MCF 10A (cell line): Measurements from ENCODE around the gene IQCK. TPM values are rescaled to one million over a fixed set of nuclear protein-coding genes. Genes with fewer than 3 reads are reported as not detected.

ENCODE experiments used
- BruUV-seq: library from RNA; stranded (reverse); fragments of 400-500 nt; replicated peaks from 2 replicates; lab custom pipeline; 2021; lab: Mats Ljungman, UMichigan
- CTCF ChIA-PET: fragments of 300-600 bp; sonication (Branson Sonifier 250); formaldehyde crosslinking; extraction: SDS; loops from one replicate; lab custom pipeline; 2021; ENCODE audit warnings: antibody characterized with exemption, inconsistent platforms; lab: Yijun Ruan, JAX
- POLR2A ChIA-PET: fragments of 300-600, 350-650 bp; sonication (Branson Sonifier 250); formaldehyde crosslinking; extraction: SDS; loops from one replicate; lab custom pipeline; 2020; ENCODE audit warnings: antibody characterized with exemption, inconsistent platforms; lab: Yijun Ruan, JAX
- DNase-seq: peaks from one replicate; pipeline ENCODE4 v3.0.0-alpha.2; 2018; ENCODE audit not compliant: unreplicated experiment
- H3K27ac Mint-ChIP-seq: one replicate; pipeline ENCODE4 v1.8.0; 2022; ENCODE audit warnings: mild to moderate bottlenecking, low read depth, mixed read lengths; ENCODE audit not compliant: unreplicated experiment
- H3K27me3 Mint-ChIP-seq: one replicate; pipeline ENCODE4 v1.8.0; 2022; ENCODE audit warnings: mixed read lengths; ENCODE audit not compliant: insufficient read depth, unreplicated experiment
- H3K36me3 Mint-ChIP-seq: one replicate; pipeline ENCODE4 v1.8.0; 2022; ENCODE audit warnings: mild to moderate bottlenecking, moderate library complexity, mixed read lengths; ENCODE audit not compliant: insufficient read depth, unreplicated experiment
- H3K4me1 Mint-ChIP-seq: one replicate; pipeline ENCODE4 v1.8.0; 2022; ENCODE audit warnings: mixed read lengths; ENCODE audit not compliant: insufficient read depth, unreplicated experiment
- H3K4me3 Mint-ChIP-seq: one replicate; pipeline ENCODE4 v1.8.0; 2022; ENCODE audit warnings: mild to moderate bottlenecking, moderate library complexity, mixed read lengths; ENCODE audit not compliant: unreplicated experiment
- H3K9me3 Mint-ChIP-seq: one replicate; pipeline ENCODE4 v1.8.0; 2022; ENCODE audit warnings: mixed read lengths; ENCODE audit not compliant: unreplicated experiment
- intact Hi-C: fragments of 100-400 bp; cut with micrococcal nuclease; formaldehyde crosslinking; loops from 2 replicates; pipeline ENCODE4 v1.14.1; 2022
- total RNA-seq: library from RNA; stranded (reverse); gene quantifications from 2 replicates; pipeline ENCODE4 v1.2.3, GENCODE V29; 2022
- TF ChIP-seq, protein P1 (sequence below): fragments of 200-600 bp; IDR thresholded peaks from one replicate; pipeline ENCODE4 v1.8.0; 2022; ENCODE audit warnings: antibody characterized with exemption, mild to moderate bottlenecking; ENCODE audit not compliant: unreplicated experiment

IQCK gene
- total RNA-seq, 1 experiment from 2014 or later: 5.9 TPM

- no peak for DNase-seq
- TF ChIP-seq, protein P1, sequence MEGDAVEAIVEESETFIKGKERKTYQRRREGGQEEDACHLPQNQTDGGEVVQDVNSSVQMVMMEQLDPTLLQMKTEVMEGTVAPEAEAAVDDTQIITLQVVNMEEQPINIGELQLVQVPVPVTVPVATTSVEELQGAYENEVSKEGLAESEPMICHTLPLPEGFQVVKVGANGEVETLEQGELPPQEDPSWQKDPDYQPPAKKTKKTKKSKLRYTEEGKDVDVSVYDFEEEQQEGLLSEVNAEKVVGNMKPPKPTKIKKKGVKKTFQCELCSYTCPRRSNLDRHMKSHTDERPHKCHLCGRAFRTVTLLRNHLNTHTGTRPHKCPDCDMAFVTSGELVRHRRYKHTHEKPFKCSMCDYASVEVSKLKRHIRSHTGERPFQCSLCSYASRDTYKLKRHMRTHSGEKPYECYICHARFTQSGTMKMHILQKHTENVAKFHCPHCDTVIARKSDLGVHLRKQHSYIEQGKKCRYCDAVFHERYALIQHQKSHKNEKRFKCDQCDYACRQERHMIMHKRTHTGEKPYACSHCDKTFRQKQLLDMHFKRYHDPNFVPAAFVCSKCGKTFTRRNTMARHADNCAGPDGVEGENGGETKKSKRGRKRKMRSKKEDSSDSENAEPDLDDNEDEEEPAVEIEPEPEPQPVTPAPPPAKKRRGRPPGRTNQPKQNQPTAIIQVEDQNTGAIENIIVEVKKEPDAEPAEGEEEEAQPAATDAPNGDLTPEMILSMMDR: no peak
- Mint-ChIP-seq H3K4me1 (peaks cover 19% of the 10 kb centered on the region), H3K27me3 (no peaks in the 10 kb centered on the region), H3K36me3 (peaks cover 45% of the 10 kb centered on the region), H3K9me3 (no peaks in the 10 kb centered on the region), H3K4me3 (no peak overlapping the region), H3K27ac (no peak overlapping the region)
- BruUV-seq: no TSS peak
- CTCF ChIA-PET: no interaction called here
- POLR2A ChIA-PET: no interaction called here
- intact Hi-C loops: loop anchor here (10.0 kb wide), 1 partner anchor 127 kb away; no protein-coding TSS in a partner anchor
Measured at GRCh38 chr16:19711643-19712042, 6.4 kb upstream of the IQCK start.

- Mint-ChIP-seq H3K9me3 (no peaks in the 10 kb centered on the region), H3K27me3 (no peaks in the 10 kb centered on the region), H3K4me1 (peaks cover 27% of the 10 kb centered on the region), H3K27ac (no peak overlapping the region), H3K36me3 (peaks cover 43% of the 10 kb centered on the region), H3K4me3 (no peak overlapping the region)
- POLR2A ChIA-PET: interaction anchor here (0.5 kb wide), 1 partner anchor 23 kb away, joined by 3 read pairs; no protein-coding TSS in a partner anchor
- intact Hi-C loops: loop anchor here (10.0 kb wide), 1 partner anchor 128 kb away; no protein-coding TSS in a partner anchor
- TF ChIP-seq, protein P1: no peak
- DNase-seq: no peak
- CTCF ChIA-PET: interaction anchor here (0.5 to 1.3 kb wide), 4 partner anchors 9 to 1871 kb away, joined by 3 to 5 read pairs (median 4); no protein-coding TSS in a partner anchor
- no TSS peak for BruUV-seq
Measured at GRCh38 chr16:19712418-19713058, 5.5 kb upstream of the IQCK start.

GRCh38 chr16:19713697-19714096 lies 4.4 kb upstream of the IQCK start:
- no TSS peak for BruUV-seq
- no peaks in the 10 kb centered on the region for H3K9me3 Mint-ChIP-seq
- peaks cover 44% of the 10 kb centered on the region for H3K36me3 Mint-ChIP-seq
- H3K4me1 Mint-ChIP-seq: peaks cover 27% of the 10 kb centered on the region
- CTCF ChIA-PET: interaction anchor here (0.8 to 1.3 kb wide), 3 partner anchors 10 to 112 kb away, joined by 3 to 5 read pairs (median 4); no protein-coding TSS in a partner anchor
- POLR2A ChIA-PET: no interaction called here
- no peak for DNase-seq
- intact Hi-C loops: loop anchor here (10.0 kb wide), 1 partner anchor 129 kb away; no protein-coding TSS in a partner anchor
- peak overlapping the region; percentile 90 for H3K27ac Mint-ChIP-seq
- H3K4me3 Mint-ChIP-seq: no peak overlapping the region
- no peaks in the 10 kb centered on the region for H3K27me3 Mint-ChIP-seq
- TF ChIP-seq, protein P1: no peak

- TF ChIP-seq, protein P1: no peak
- Mint-ChIP-seq H3K27ac (peak overlapping the region; percentile 90), H3K9me3 (no peaks in the 10 kb centered on the region), H3K4me1 (peaks cover 27% of the 10 kb centered on the region), H3K36me3 (peaks cover 33% of the 10 kb centered on the region), H3K4me3 (peak overlapping the region; percentile 87), H3K27me3 (no peaks in the 10 kb centered on the region)
- no TSS peak for BruUV-seq
- POLR2A ChIA-PET: interaction anchor here (0.6 kb wide), 1 partner anchor 24 kb away, joined by 3 read pairs; no protein-coding TSS in a partner anchor
- CTCF ChIA-PET: no interaction called here
- DNase-seq: peak; percentile 63
- intact Hi-C loops: loop anchor here (5.0 to 10.0 kb wide), 3 partner anchors 113 to 172 kb away; no protein-coding TSS in a partner anchor
Measured at GRCh38 chr16:19715566-19715965, 2.5 kb upstream of the IQCK start.
